CD4-positive, alpha-beta T cell treated with Interleukin-17A for 4 hours (primary cell): Measurements from ENCODE around the gene DCC.

Experiments used
- DNase-seq: peaks from one replicate; pipeline ENCODE4 v3.0.0-alpha.2; 2020; ENCODE audit warnings: mixed read lengths

The DCC gene

GRCh38 chr18:52426462-52426861, 86.5 kb downstream of the DCC start:
- no peak for DNase-seq

DNA sequence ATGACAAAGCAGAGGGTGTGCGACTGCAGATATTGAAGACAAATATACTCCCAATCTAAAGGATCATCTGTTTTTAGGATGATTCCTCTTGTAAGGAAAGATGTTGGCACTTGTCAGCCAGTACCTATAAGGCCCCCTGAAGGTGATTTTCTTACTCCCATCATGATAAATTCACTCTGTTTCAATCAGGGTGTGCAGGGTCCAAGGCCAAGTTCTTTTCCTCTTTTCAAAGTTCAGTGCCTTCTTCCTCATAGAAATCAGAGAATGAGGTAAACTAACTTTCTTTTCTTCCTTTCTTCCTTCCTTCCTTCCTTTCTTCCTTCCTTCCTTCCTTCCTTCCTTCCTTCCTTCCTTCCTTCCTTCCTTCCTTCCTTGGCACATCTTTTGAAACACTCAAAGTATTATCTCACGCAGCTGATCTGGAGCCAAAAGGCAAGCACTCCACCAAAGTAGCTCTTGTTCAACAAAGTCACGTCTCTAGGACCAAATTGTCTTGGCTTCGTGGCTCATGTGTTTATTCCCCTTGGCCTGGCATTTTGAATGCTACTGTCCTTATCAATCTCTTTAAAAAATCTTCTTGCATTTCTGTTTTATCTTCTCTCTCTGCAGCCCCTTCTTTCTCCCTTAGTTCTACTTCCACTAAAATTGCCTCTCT, 87.7 kb downstream of the DCC start:
- DNase-seq: no peak

- no peak for DNase-seq
These were observed 91.7 kb downstream of the DCC start for GRCh38 chr18:52431683-52432082.

GRCh38 chr18:52433797-52434196, 93.8 kb downstream of the DCC start:
- DNase-seq: no peak

GRCh38 chr18:52435301-52435700, 95.3 kb downstream of the DCC start:
- DNase-seq: no peak

DNA sequence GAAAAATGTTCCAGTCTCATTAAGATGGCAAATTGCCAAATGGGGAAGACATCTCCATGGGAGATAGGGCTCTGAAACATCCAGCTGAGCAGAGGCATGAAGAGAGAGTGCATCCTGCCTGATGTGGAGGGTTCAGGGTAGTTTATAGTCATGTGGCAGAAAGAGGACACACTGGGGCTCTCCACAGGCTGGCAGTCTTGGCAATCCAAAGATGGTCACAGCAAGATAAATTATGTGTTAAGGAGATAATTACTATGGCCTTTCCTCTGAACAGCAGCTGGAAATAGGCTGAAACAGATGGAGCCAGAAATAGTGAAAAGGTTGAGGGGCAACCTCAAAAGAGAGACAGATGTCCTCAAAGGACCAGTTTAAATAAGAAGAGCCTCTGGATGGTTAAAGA, 97.2 kb downstream of the DCC start:
- no peak for DNase-seq

GRCh38 chr18:52439457-52439856, 99.5 kb downstream of the DCC start:
- DNase-seq: no peak

DNA sequence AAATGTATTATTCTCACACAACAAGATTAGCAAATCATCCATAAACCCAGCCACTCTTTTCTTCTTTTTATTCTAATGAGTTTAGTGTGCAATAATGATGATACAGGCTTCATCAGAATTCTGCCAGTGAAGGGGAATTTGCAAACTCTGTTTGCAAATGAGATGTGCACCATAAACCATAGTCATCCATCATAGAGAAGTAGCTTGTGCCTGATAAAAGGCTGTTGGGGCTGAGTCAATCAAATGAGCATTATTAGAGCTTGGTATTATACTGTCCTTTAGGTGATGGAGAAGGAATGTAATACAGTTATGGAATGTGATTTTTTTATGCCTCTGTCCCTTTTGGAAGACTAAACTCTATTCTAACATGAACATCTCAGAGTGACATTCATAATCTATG, 101.8 kb downstream of the DCC start:
- DNase-seq: no peak

GRCh38 chr18:52442686-52443085, 102.7 kb downstream of the DCC start:
- DNase-seq: no peak

GRCh38 chr18:52451256-52451655, 111.3 kb downstream of the DCC start:
- no peak for DNase-seq

DNA sequence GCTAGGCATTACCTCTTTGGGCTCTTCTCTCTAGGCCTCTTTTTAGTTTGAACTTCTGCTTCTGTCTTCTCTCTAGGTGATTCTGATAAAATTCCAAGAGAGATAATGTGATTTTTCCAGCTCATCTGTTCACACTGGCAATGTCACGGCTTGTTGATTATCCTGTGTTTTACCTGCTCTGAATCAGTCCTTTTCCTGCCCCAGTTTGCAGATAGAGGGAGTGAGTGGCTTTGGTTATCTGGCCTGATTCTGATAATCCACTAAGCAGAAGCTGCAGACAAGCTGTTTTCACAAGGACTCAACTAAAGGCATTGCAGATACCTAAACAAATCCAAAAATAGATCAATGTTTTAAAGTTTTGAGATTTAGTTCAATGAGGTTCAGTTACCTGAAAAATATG, 111.9 kb downstream of the DCC start:
- DNase-seq: no peak

DNA sequence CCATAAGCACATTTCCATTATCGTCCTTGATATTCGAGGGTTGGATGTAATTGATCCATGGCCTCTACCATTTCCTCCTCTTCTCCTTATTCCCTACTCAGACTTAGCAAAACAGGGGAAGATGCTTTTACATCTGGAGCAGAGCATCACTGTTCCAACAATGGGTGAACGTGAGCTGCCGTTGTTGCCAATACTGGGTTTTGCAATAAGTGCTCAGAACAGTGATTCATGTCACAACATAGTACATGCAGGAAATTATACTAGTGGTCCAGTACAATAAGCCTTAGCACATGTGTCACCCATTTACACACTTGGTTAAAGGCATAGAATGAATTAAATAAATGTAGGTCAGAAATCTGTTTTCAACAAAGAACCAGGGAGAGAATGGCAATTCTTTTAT, 112.4 kb downstream of the DCC start:
- DNase-seq: no peak

DNA sequence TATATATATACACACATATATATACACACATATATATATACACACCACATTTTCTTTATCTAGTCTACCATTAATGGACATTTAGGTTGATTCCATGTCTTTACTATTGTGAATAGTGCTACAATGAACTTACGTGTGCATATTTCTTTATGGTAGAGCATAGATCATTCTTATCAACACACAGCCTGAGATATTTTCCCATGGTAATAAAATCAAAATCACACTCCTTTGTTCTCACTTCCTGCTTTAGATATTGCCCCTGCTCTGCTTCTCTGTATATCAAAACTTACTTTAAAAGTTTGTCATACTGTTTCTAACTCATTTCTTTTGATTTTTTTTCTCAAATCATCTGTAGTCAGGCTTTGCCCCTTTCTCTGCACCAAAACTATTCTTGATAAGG, 119.9 kb downstream of the DCC start:
- no peak for DNase-seq

DNA sequence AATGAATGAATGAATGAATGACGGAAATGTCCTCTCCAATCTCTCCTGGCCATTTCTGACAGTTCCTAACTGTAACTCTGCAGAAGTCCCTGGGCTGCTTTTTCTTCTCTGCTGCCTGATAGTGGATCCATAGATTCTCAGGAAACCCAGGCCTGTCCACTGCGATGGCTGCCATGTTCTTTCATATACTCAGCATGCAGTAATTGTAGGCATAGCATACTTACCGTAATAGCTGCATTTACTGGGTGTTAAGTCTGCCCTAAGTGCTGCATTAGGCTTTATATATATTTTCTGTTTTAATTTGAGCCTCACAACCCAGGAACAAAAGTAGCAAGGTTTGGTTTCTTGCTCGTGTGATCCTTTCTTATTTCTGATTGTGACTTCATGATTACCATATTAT, 122.9 kb downstream of the DCC start:
- DNase-seq: no peak

- DNase-seq: no peak
These were observed 125.4 kb downstream of the DCC start for GRCh38 chr18:52465391-52465790.

DNA sequence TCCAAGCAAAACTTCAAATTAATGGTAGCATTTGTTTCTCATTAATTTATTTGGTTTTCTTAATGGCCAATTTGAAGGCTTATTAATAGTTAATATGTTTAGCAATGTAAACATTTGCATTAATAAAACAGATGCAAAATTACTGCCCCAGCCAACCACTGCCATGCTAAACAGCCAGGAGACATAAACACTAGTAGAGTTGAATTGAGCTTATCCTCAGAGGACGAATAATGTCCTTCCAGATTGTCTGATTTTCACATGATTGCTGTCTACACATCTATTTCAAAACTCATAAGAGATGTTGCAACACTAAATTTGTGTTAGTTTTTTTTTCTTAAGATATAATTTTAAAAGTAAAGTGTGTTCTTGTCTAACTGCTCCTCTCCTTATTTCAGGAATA, 128.5 kb downstream of the DCC start:
- DNase-seq: no peak

DNA sequence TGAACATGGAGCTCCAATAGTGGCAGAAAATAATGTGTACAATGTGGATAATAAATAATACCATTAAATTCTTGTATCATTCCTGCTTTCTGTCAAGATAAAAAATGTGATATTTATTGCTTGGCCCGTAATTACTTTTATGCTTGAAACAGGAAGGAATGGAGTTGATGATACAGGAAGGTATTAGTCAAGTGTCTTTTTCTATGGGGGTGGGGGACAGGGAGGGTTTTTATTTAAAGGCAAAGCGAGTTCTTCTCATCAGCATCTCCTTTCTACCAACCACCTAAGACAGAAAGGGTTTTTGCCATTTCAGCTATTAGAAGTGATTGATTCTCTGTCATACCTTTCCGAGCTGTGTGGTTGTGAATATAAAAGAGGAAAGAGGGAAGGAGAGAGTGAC, 135.3 kb downstream of the DCC start:
- no peak for DNase-seq

DNA sequence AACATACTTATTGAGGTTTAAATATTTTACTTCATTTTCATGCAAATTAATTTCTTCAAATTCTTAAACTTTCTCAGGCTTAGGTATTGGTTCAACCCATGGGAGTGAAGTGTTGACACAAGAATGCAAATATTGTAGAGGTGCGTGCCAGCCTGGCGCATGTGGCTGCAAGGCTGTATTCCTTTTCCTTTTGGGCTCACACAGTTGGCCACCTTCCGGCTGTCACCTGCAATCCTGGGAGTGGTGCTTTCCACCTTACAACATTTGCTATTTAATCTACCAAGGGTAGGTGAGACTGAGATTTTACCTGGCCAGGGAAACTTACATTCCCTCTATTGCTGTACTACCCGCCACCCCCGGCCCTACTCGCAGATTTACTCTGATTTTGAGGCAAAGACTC, 141.1 kb downstream of the DCC start:
- no peak for DNase-seq

DNA sequence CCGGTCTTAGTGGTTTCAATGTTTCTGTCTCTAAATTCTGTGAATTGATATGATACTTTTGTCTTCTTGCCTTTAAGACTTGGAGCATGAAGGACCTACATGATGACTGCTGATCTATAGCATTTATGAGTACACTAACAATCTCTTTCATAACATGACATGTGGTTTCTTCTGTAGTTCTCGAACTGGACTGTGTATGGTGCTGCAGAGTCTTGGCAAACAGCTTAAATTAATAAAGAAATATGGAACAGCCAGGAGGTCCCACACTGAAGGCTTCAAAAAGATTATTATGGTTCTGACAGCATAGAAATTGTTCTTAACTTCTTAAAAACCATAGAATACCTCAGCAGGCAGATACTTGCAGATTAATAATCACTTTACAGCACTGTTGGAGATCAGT, 145.0 kb downstream of the DCC start:
- DNase-seq: no peak

DNA sequence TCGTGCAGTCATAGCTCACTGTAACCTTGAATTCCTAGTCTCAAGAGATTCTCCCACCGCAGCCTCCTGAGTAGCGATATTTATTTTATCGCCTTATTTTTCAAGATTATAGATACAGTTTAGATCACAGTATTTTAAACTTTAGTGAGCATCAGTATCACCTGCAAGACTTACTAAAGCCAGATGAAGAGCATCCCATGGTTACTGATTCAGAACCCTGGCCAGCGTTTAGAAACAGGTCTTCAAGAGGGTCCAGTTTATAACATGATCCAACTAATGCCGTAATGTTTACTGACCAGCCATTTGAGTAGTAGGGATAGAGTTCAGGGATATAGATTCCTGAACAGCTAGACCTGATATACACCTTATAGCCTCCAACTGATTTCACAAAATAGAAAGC, 146.1 kb downstream of the DCC start:
- DNase-seq: no peak

GRCh38 chr18:52489396-52490306, 149.7 kb downstream of the DCC start:
- DNase-seq: no peak

GRCh38 chr18:52496426-52496825, 156.4 kb downstream of the DCC start:
- DNase-seq: no peak

- DNase-seq: no peak
These were observed 159.0 kb downstream of the DCC start for GRCh38 chr18:52499016-52499415.

DNA sequence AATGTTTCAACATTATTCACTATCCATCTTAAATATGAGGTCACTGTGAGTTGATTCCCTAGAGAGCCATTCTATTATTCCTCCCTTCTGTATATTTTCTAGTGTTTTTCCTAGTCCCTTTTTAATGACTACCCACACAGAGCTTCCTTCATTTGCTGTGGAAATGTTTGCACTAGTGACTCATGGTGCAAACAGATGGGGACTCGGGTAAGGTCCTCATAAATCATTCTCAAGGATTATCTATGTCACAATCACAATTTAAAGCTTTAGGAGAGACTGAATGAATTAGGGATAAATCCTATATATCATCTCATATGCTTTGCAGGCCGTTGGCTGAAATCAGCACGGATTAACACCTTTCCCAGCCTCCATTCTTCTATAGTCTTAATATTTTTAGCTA, 159.6 kb downstream of the DCC start:
- DNase-seq: no peak

DNA sequence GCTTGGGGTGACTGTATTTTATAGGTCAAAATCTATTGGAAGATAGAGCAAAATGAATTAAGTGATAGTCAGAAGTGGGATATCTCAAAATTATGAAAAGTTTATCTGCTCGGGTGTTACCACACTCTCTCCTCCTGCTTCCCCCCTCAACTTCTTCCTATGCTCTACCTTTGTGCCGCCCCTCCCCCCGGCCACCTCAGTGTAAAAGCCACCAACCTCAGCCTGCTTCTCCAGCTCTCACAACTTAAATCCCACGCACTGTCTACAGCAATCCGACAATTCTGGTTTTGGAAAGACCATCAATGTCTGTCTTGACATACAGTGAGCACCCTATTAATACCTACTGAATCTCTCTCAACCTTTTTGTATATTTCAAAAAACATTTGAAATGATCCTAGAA, 164.6 kb downstream of the DCC start:
- DNase-seq: no peak
